Measurements from ENCODE around the gene C5orf63.
"Not testable (repeated sequence)": the region's sequence is repeated elsewhere in the genome, so short reads cannot be mapped to it uniquely, and the experiment has no call there.

DNA sequence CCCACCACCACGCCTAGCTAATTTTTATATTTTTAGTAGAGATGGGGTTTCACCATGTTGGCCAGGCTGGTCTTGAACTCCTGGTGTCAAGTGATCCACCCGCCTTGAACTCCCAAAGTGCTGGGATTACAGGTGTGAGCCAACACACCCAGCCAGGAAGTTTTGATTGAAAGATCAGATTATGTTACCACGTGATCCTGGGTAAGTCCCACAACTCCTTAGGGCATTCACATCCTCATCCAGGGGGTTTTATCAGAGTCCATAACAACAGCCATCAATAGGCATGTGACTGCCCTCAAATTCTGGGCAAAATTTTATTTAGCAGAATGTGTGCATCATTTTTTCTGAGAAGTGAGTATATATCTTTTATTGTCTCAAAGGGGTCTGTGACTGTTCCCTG, 68.0 kb downstream of the C5orf63 start:
- TF ChIP-seq, protein P1, sequence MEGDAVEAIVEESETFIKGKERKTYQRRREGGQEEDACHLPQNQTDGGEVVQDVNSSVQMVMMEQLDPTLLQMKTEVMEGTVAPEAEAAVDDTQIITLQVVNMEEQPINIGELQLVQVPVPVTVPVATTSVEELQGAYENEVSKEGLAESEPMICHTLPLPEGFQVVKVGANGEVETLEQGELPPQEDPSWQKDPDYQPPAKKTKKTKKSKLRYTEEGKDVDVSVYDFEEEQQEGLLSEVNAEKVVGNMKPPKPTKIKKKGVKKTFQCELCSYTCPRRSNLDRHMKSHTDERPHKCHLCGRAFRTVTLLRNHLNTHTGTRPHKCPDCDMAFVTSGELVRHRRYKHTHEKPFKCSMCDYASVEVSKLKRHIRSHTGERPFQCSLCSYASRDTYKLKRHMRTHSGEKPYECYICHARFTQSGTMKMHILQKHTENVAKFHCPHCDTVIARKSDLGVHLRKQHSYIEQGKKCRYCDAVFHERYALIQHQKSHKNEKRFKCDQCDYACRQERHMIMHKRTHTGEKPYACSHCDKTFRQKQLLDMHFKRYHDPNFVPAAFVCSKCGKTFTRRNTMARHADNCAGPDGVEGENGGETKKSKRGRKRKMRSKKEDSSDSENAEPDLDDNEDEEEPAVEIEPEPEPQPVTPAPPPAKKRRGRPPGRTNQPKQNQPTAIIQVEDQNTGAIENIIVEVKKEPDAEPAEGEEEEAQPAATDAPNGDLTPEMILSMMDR (IDR thresholded peaks at IDR 0.05), result not testable (repeated sequence)
- TF ChIP-seq POLR2A (IDR thresholded peaks at IDR 0.05), result not testable (repeated sequence)
